Fibroblast of lung (primary cell): ENCODE data around the gene CD207. TPM values are rescaled to one million over a fixed set of nuclear protein-coding genes. Genes with fewer than 3 reads are reported as not detected.

Source experiments
- DNase-seq, 2 donors: peaks; one replicate each; pipeline versions ENCODE4 v3.0.0 to v3.0.0-alpha.2; 2010; ENCODE audit warnings: low read depth in 2 of 2
- H2AFZ ChIP-seq: 2 replicates; pipeline ENCODE4 v1.5.1; 2012; ENCODE audit warnings: low read length, control low read depth, inconsistent platforms
- H3K27ac ChIP-seq: 2 replicates; pipeline ENCODE4 v1.5.1; 2011; ENCODE audit warnings: low read length, control low read depth; ENCODE audit not compliant: insufficient read depth
- H3K27me3 ChIP-seq: 2 replicates; pipeline ENCODE4 v1.5.1; 2011; ENCODE audit warnings: mild to moderate bottlenecking, low read length; ENCODE audit not compliant: control insufficient read depth, insufficient read depth
- H3K36me3 ChIP-seq: 2 replicates; pipeline ENCODE4 v1.5.1; 2011; ENCODE audit warnings: low read length; ENCODE audit not compliant: control insufficient read depth, insufficient read depth
- H3K4me1 ChIP-seq: 2 replicates; pipeline ENCODE4 v1.5.1; 2011; ENCODE audit warnings: low read length; ENCODE audit not compliant: control insufficient read depth, insufficient read depth; ENCODE audit errors: extremely low read depth
- H3K4me2 ChIP-seq: 2 replicates; pipeline ENCODE4 v1.5.1; 2011; ENCODE audit warnings: low read length, control low read depth; ENCODE audit not compliant: insufficient read depth; ENCODE audit errors: extremely low read depth
- H3K4me3 ChIP-seq, 4 experiments: fragments of 200-600 bp in 1 of 4; sonication (generic) in 1 of 4; replicated peaks in 1 of 4; 2 replicates each; pipeline ENCODE4 v1.5.1; 2011 to 2016; ENCODE audit warnings: low read length in 4 of 4, low read depth in 3 of 4, mild to moderate bottlenecking in 3 of 4, control low read depth in 2 of 4, inconsistent platforms in 1 of 4, mixed read lengths in 1 of 4; ENCODE audit not compliant: insufficient read depth in 1 of 4; ENCODE audit errors: control extremely low read depth in 1 of 4
- H3K79me2 ChIP-seq: 2 replicates; pipeline ENCODE4 v1.5.1; 2012; ENCODE audit warnings: mild to moderate bottlenecking, low read length, inconsistent platforms; ENCODE audit not compliant: control insufficient read depth, insufficient read depth
- H3K9ac ChIP-seq: 2 replicates; pipeline ENCODE4 v1.5.1; 2011; ENCODE audit warnings: mild to moderate bottlenecking, low read length, control low read depth; ENCODE audit not compliant: insufficient read depth
- H3K9me3 ChIP-seq: 2 replicates; pipeline ENCODE4 v1.5.1; 2012; ENCODE audit warnings: low read depth, low read length; ENCODE audit not compliant: control insufficient read depth, insufficient read depth
- H4K20me1 ChIP-seq: 2 replicates; pipeline ENCODE4 v1.5.1; 2011; ENCODE audit warnings: low read length; ENCODE audit not compliant: control insufficient read depth, insufficient read depth; ENCODE audit errors: extremely low read depth
- CTCF ChIP-seq, 2 donors: IDR thresholded peaks in 1 of 2; conservative IDR thresholded peaks in 1 of 2; 1 replicate in 1 of 2; 2 replicates in 1 of 2; pipeline ENCODE4 v1.5.1; 2011 to 2012; ENCODE audit warnings: low read length in 2 of 2, control low read depth in 1 of 2, inconsistent platforms in 1 of 2, low read depth in 1 of 2, mild to moderate bottlenecking in 1 of 2
- EZH2 ChIP-seq: IDR thresholded peaks from 2 replicates; pipeline ENCODE4 v1.5.1; 2012; ENCODE audit warnings: low read length, control low read depth, mild to moderate bottlenecking; ENCODE audit errors: missing control alignments
- polyA plus RNA-seq, 2 donors: library from polyadenylated mRNA; depleted of rRNA in 1 of 2; stranded (reverse) in 1 of 2; unstranded in 1 of 2; fragments of >200 nt; gene quantifications; 2 replicates each; pipeline ENCODE4 v1.2.1, GENCODE V29; 2011 to 2012; ENCODE audit warnings: missing spikeins in 1 of 2
- total RNA-seq: library from RNA; depleted of rRNA; stranded (reverse); fragments of >200 nt; gene quantifications from 2 replicates; pipeline ENCODE4 v1.2.1, GENCODE V29; 2014

CD207 gene
- total and polyA plus RNA-seq, 2 donors (not counting 1 experiment from before 2014, with no cell fraction given), result 0.03 TPM; not detected in 1

GRCh38 chr2:70831861-70832260 is 3.8 kb downstream of the CD207 start:
- no peak for TF ChIP-seq CTCF (conservative IDR thresholded peaks at IDR 0.05 in 1 of 2, IDR thresholded peaks at IDR 0.05 in 1 of 2; ENCODE audit: low read depth in 1 of 2, low read length in 2 of 2)
- no peak for TF ChIP-seq EZH2
- H3K9me3 ChIP-seq, result no peaks in the 10 kb centered on the region
- H3K4me3 ChIP-seq, result no peak overlapping the region
- no peak overlapping the region for H3K27ac ChIP-seq
- no peaks in the 10 kb centered on the region for H3K4me1 ChIP-seq
- H4K20me1 ChIP-seq, result no peaks in the 10 kb centered on the region
- H3K79me2 ChIP-seq, result no peaks in the 10 kb centered on the region
- H3K9ac ChIP-seq, result no peak overlapping the region
- no peak overlapping the region for H3K4me2 ChIP-seq
- no peak overlapping the region for H2AFZ ChIP-seq
- no peak for DNase-seq
- peaks cover 2% of the 10 kb centered on the region for H3K27me3 ChIP-seq
- H3K36me3 ChIP-seq, result no peaks in the 10 kb centered on the region

GRCh38 chr2:70830366-70830765 is 5.2 kb downstream of the CD207 start:
- H3K36me3 ChIP-seq, result no peaks in the 10 kb centered on the region
- H3K27me3 ChIP-seq, result peaks cover 2% of the 10 kb centered on the region
- no peaks in the 10 kb centered on the region for H3K79me2 ChIP-seq
- no peak overlapping the region for H3K4me3 ChIP-seq
- DNase-seq, result no peak
- TF ChIP-seq CTCF (conservative IDR thresholded peaks at IDR 0.05 in 1 of 2, IDR thresholded peaks at IDR 0.05 in 1 of 2; ENCODE audit: low read depth in 1 of 2, low read length in 2 of 2) (no peak), EZH2 (no peak)
- no peaks in the 10 kb centered on the region for H3K4me1 ChIP-seq
- no peak overlapping the region for H2AFZ ChIP-seq
- H3K4me2 ChIP-seq, result no peak overlapping the region
- no peaks in the 10 kb centered on the region for H3K9me3 ChIP-seq
- H4K20me1 ChIP-seq, result no peaks in the 10 kb centered on the region
- no peak overlapping the region for H3K27ac ChIP-seq
- H3K9ac ChIP-seq, result no peak overlapping the region

DNA sequence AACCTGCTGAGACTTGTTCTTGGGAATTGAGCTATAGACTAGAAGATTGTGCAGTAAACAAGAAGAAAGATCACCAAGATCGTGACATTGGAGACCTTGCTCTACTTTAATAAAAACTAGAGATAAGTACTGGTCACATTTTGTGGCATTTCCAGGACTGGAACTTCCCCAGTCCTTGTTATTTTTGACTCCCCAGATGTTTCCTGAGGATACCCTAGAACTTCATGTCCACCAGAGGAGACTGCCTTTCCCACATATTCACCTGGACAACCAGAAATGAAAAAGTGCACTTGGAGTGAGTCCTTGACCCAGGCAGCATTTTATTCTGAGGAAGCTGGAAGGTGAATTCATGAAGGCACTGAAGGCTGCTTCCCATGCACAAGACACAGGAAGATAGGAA is 5.7 kb downstream of the CD207 start:
- Histone ChIP-seq H3K9me3 (no peaks in the 10 kb centered on the region), H3K27ac (no peak overlapping the region), H3K4me1 (no peaks in the 10 kb centered on the region), H3K79me2 (no peaks in the 10 kb centered on the region), H3K4me3 (no peak overlapping the region), H4K20me1 (no peaks in the 10 kb centered on the region), H2AFZ (no peak overlapping the region), H3K27me3 (peaks cover 2% of the 10 kb centered on the region), H3K36me3 (no peaks in the 10 kb centered on the region), H3K4me2 (no peak overlapping the region), H3K9ac (no peak overlapping the region)
- DNase-seq, result no peak
- TF ChIP-seq CTCF (conservative IDR thresholded peaks at IDR 0.05 in 1 of 2, IDR thresholded peaks at IDR 0.05 in 1 of 2; ENCODE audit: low read depth in 1 of 2, low read length in 2 of 2) (no peak), EZH2 (no peak)
